ENCODE results near the gene NBL1. TPM values are rescaled to one million over a fixed set of nuclear protein-coding genes. Genes with fewer than 3 reads are reported as not detected.
"Not testable (repeated sequence)": the region's sequence is repeated elsewhere in the genome, so short reads cannot be mapped to it uniquely, and the experiment has no call there.

NBL1 gene
- total RNA-seq, 3 donors from 2014 or later = 20.7 to 27.6 (median 20.7) TPM

DNA sequence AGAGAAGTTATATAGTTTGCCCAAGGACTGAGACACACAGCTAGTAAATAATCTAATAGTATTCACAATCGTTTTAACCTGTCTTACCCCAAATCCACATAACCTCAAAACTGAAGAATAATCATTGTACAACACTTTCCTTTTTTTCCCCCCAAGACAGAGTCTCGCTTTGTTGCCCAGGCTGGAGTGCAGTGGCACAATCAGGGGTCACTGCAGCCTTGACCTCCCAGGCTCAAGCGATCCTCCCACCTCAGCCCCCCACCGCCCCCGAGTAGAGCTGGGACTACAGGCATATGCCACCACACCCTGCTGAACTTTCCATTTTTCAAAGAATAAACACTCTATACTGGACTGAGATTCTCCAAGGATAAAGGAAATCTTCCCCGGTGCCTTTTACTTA is 28.7 kb upstream of the NBL1 start:
- H3K9me3 Mint-ChIP-seq = no peaks in the 10 kb centered on the region
- peaks cover 14% of the 10 kb centered on the region for H3K4me1 Mint-ChIP-seq (ENCODE audit: low read depth)
- no peaks in the 10 kb centered on the region for H3K27me3 Mint-ChIP-seq (ENCODE audit: low read depth)
- H3K4me3 Mint-ChIP-seq = no peak overlapping the region
- no peak for ATAC-seq
- no peak for DNase-seq
- peaks cover 11% of the 10 kb centered on the region for H3K36me3 Mint-ChIP-seq (ENCODE audit: insufficient read depth)

DNA sequence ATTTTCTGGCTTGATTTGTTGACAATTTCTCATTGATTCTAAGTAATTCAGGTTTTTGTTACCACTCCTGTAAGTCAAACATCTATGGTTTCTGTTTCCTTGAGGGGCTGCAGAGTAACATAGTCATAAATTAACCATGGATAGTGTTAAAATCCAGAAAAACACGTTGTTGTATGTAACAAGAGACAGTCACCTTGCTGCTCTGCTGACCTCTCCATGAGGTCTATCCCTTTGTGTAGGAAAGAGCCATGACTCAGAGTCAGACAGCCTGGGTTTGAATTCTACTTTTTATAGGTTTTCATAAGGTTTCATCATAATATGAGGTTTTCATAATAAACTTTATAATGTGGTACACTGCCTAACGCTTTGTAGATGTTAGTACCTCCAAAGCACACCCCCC is 27.6 kb upstream of the NBL1 start:
- Mint-ChIP-seq H3K9me3 (no peaks in the 10 kb centered on the region), H3K4me3 (no peak overlapping the region), H3K27me3 (ENCODE audit: low read depth) (no peaks in the 10 kb centered on the region), H3K36me3 (ENCODE audit: insufficient read depth) (peaks cover 12% of the 10 kb centered on the region), H3K4me1 (ENCODE audit: low read depth) (peaks cover 14% of the 10 kb centered on the region)
- ATAC-seq (no peak), DNase-seq (no peak)

DNA sequence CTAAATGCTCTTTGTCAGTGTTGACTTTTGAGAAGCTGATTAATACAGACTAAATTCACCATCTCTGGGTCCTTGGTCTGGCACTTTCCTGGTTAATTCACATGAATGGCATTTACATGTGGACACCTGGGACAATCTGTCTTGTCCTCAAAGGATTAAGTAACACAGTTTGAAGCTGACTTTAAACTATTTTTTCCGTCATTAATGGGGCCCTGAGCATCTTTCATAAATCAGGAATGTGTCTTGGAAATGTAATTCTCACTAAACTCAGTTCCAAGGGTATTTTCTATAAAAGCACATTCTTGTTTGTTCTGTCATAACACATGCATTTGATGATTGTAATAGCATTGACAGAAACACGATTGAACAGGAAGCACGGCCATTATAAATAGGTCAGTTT is 26.7 kb upstream of the NBL1 start:
- peaks cover 18% of the 10 kb centered on the region for H3K36me3 Mint-ChIP-seq (ENCODE audit: insufficient read depth)
- DNase-seq (no peak), ATAC-seq (no peak)
- H3K4me1 Mint-ChIP-seq (ENCODE audit: low read depth) = peaks cover 17% of the 10 kb centered on the region
- H3K4me3 Mint-ChIP-seq = no peak overlapping the region
- no peaks in the 10 kb centered on the region for H3K27me3 Mint-ChIP-seq (ENCODE audit: low read depth)
- no peaks in the 10 kb centered on the region for H3K9me3 Mint-ChIP-seq

DNA sequence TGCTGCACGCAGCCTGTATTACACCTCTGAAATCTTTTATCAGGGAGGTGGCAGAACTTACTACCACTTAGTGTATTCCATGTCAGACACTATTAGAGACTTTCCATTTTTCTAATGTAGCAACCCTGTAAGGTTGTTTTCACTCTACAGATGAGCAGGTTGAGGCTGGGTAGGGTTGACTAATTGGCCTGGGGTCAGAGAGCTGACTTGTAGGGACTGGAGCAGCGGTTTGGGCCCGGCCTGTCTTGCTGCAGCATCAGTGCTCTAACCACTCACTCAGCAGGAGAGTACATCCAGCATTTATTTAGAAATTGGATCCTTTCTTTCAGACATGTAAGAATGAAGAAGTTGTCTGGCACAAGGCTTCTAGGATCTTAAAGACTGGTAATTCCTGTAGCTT is 25.7 kb upstream of the NBL1 start:
- peaks cover 21% of the 10 kb centered on the region for H3K36me3 Mint-ChIP-seq (ENCODE audit: insufficient read depth)
- H3K27me3 Mint-ChIP-seq (ENCODE audit: low read depth) = no peaks in the 10 kb centered on the region
- ATAC-seq (no peak), DNase-seq (no peak)
- H3K9me3 Mint-ChIP-seq = no peaks in the 10 kb centered on the region
- H3K4me3 Mint-ChIP-seq = no peak overlapping the region
- peaks cover 11% of the 10 kb centered on the region for H3K4me1 Mint-ChIP-seq (ENCODE audit: low read depth)

DNA sequence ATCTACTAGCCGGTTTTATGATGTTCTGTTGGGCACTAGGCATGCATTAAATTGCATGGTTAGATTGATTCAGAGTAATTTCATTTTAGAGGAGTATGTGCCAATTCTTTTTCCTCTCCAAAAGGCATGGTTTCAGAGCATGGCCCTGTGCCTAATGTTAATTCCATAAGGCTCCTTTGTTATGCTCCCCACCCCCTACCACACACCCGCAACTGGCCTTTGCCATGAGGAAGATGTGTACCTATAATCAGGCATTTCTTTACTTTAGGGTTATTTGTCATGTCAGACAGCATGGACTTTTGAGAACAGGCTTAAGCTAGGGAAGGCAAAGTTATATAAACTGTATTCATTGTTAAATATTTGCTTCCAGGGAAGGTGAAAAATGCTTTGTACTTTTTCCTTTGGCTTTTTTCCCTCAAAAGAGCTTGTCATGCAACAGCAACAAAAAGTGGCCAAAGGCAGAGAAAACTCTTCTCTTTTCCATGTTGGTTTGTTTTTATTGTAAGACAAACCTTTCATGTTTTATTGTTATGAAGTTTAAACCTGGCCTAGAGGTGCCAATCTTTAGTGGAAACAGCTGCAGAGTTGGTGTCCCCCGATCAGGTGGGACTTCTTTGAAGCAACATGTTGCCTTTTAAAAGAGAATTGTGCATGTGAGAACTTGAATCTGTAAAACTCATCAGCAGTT is 24.3 kb upstream of the NBL1 start:
- Mint-ChIP-seq H3K4me1 (ENCODE audit: low read depth) (peaks cover 8% of the 10 kb centered on the region), H3K9me3 (no peaks in the 10 kb centered on the region), H3K36me3 (ENCODE audit: insufficient read depth) (peaks cover 29% of the 10 kb centered on the region), H3K27me3 (ENCODE audit: low read depth) (no peaks in the 10 kb centered on the region), H3K4me3 (no peak overlapping the region)
- ATAC-seq = no peak
- no peak for DNase-seq

DNA sequence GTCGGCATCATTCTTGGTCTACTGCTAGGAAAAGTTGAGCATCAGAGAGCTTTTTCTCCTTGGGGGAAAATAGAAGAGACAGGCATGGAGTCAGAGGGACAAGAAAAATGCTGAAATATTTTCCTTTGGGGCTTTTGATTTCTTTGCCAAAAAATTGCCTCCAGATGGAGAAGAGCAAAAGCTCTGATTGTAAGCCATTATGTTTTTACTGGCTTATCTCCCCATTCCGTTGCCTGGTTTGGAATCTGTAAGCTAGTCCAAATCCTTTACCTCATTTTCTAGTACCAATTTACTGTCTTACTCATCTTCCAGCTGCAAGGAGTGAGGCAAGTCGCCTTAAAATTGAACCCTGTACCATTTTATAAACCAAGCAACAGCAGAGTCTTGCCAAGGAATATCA is 23.3 kb upstream of the NBL1 start:
- Mint-ChIP-seq H3K4me1 (ENCODE audit: low read depth) (peaks cover 8% of the 10 kb centered on the region), H3K27me3 (ENCODE audit: low read depth) (no peaks in the 10 kb centered on the region), H3K9me3 (no peaks in the 10 kb centered on the region), H3K36me3 (ENCODE audit: insufficient read depth) (peaks cover 26% of the 10 kb centered on the region), H3K4me3 (no peak overlapping the region)
- DNase-seq = no peak
- ATAC-seq = no peak

DNA sequence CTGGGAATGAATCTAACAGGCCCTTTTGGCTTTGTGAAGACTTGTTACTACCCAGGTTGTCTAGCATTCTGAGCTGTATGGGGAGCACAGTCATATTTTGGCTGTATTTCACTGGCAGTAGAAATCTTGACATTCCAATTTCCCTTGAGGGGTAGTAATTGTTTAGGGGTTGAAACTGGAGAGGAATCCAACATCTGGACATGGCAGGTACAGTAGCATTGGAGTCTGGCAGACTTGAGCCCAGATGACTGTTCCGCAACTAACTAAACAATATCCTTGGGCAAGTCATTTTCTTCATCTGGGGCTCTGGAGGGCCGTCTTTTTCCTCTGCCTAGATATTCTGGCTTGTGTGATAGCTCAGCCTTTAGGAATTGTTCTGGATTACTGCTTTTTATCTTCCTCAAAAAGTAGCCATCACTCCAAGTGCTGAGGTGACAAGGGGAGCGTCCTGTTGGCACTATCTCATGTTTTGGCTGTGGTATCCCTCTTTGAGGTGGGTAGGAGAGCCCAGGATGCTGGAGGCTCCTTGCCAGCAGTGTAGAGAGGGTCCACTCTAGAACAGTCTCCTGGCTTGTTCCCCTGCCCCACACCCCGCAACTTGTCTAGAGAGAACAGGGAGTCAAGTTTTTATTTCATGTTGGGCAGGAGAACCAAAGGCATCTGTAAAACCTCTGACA is 22.7 kb upstream of the NBL1 start:
- Mint-ChIP-seq H3K4me1 (ENCODE audit: low read depth) (peaks cover 8% of the 10 kb centered on the region), H3K4me3 (no peak overlapping the region), H3K9me3 (no peaks in the 10 kb centered on the region), H3K36me3 (ENCODE audit: insufficient read depth) (peaks cover 31% of the 10 kb centered on the region), H3K27me3 (ENCODE audit: low read depth) (no peaks in the 10 kb centered on the region)
- ATAC-seq = no peak
- no peak for DNase-seq

DNA sequence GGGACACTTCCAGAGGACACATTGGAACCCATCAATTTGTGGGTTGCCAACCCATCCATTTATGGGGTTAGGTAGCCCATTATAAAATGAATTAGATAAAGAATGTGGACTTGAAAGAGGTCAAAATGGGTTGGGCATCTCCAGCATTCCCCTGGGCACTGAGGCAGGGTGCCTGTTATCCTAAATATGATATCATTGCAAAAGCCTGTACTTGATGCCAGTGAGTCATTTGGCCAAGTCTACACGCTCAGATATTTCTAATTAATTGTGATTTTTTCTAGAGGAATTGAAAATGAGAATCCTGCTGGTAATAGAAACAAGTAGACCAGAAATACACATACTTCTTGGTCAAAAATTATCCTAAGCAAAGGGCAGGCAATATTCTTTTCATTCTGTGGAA is 21.9 kb upstream of the NBL1 start:
- Mint-ChIP-seq H3K9me3 (no peaks in the 10 kb centered on the region), H3K4me1 (ENCODE audit: low read depth) (peaks cover 8% of the 10 kb centered on the region), H3K4me3 (no peak overlapping the region), H3K36me3 (ENCODE audit: insufficient read depth) (peaks cover 33% of the 10 kb centered on the region), H3K27me3 (ENCODE audit: low read depth) (no peaks in the 10 kb centered on the region)
- DNase-seq = no peak
- ATAC-seq = no peak

DNA sequence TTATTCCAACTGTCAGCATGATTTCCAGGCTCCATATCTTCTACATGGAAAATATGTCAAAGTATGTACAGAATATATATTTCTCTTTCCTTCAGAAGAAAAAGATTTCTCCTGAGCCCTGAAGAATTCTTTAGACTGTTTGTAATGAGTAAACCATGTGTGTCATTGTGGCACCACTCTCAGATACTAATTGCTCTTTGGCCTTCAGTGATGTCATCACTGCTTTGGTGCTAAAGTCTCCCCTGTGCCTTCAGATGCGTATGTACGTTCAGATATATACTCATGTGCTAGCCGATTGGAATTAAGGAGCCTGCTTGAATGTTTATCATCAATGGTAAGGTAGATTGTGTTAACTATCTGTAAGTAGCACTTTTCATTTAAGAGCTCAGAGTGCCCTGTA is 20.6 kb upstream of the NBL1 start:
- ATAC-seq = no peak
- H3K36me3 Mint-ChIP-seq (ENCODE audit: insufficient read depth) = peaks cover 36% of the 10 kb centered on the region
- H3K4me3 Mint-ChIP-seq = no peak overlapping the region
- DNase-seq = no peak
- no peaks in the 10 kb centered on the region for H3K9me3 Mint-ChIP-seq
- peaks cover 8% of the 10 kb centered on the region for H3K4me1 Mint-ChIP-seq (ENCODE audit: low read depth)
- H3K27me3 Mint-ChIP-seq (ENCODE audit: low read depth) = no peaks in the 10 kb centered on the region

DNA sequence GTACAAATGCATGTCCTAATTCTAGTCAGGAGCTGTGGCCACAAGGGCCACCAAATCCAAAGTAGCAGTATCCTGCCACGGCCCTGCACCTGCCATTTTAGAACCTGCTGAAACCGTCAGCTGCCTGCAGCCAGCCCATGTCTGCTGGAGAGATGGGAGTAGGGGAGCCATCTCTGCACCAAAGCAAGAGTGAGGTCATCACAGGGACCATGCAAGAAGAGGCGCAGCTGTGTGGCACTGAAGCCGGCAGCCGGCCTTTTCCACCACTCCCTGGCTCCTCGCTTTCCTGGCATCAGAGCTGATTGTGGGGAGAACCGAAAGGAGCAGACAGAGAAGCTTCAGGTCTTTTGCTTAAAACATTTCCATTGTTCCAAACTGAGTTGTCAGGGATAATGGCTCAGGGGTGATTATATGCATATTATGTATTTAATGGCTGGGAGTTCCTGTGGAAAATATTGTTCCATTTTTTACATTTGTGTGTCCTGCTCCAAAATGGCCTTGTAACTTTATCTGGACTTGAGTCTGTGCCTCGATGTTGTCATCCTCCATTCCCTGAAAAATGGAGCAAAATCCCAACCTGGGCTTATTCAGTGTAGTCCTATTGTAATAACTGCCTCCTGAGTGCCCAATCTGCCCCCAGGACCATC is 18.7 kb upstream of the NBL1 start:
- H3K36me3 Mint-ChIP-seq (ENCODE audit: insufficient read depth) = peaks cover 38% of the 10 kb centered on the region
- DNase-seq = no peak

DNA sequence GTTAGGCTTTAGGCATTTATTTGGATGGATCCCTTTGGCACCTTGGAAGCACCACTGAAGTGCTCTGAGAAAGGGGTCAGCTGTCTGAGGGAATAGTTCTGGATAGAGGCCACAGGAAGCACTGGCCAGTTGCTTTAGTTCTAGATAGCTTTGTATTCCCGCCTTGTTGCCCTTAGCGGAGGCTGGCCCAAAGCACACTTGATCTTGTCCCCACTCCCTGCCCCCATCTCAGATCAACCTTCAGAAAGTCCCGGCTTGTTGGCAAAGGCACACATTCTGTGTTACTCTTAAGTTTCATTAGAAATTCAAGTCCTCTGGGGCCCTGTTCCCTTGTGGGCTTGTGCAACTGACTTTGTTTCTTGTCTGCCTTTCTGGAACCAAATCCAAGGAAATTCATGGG is 15.2 kb upstream of the NBL1 start:
- H3K4me1 Mint-ChIP-seq (ENCODE audit: low read depth) = no peaks in the 10 kb centered on the region
- ATAC-seq = no peak
- H3K36me3 Mint-ChIP-seq (ENCODE audit: insufficient read depth) = peaks cover 24% of the 10 kb centered on the region
- H3K9me3 Mint-ChIP-seq = no peaks in the 10 kb centered on the region
- H3K4me3 Mint-ChIP-seq = no peak overlapping the region
- no peaks in the 10 kb centered on the region for H3K27me3 Mint-ChIP-seq (ENCODE audit: low read depth)
- no peak for DNase-seq

More for the DNA sequence above, 18.7 kb upstream of the NBL1 start:
- Mint-ChIP-seq H3K4me1 (ENCODE audit: low read depth) (peaks cover 4% of the 10 kb centered on the region), H3K27me3 (ENCODE audit: low read depth) (no peaks in the 10 kb centered on the region), H3K4me3 (no peak overlapping the region), H3K9me3 (no peaks in the 10 kb centered on the region)
- no peak for ATAC-seq

DNA sequence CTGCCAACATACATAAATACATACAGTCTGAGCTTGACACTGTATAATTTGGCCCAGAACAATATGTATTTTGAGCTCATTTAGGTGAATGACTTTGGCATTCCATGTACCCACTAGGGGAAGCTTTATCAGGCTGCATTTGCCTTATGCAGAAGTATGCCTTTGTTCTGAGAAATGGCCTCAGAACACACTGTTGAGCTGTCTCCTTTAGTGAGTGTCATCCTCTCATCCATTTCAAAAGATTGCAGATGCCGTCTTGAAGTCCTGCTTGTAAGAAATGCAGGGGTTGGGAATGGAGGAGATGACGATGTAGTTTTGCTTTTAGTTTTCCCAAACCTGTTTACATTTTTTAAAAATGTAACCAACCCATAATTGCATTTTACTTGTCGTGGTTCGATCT is 14.8 kb upstream of the NBL1 start:
- ATAC-seq = no peak
- peaks cover 22% of the 10 kb centered on the region for H3K36me3 Mint-ChIP-seq (ENCODE audit: insufficient read depth)
- no peaks in the 10 kb centered on the region for H3K9me3 Mint-ChIP-seq
- DNase-seq = no peak
- H3K4me3 Mint-ChIP-seq = no peak overlapping the region
- H3K4me1 Mint-ChIP-seq (ENCODE audit: low read depth) = no peaks in the 10 kb centered on the region
- H3K27me3 Mint-ChIP-seq (ENCODE audit: low read depth) = no peaks in the 10 kb centered on the region

DNA sequence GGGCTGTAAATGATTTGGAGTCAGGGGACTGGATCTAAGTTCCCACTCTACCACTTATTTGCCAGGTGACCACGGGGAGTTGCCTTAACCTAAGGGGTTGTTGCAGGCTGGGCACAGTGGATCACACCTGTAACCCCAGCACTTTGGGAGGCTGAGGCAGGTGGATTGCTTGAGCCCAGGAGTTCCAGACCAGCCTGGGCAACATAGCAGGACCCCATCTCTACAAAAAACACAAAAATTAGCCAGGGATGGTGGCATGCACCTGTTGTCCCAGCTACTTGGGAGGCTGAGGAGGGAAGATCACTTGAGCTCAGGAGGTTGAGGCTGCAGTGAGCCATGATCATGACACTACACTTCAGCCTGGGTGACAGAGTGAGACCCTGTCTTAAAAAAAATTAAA is 13.9 kb upstream of the NBL1 start:
- not testable (repeated sequence) for H3K4me3 Mint-ChIP-seq; ATAC-seq; DNase-seq; H3K9me3 Mint-ChIP-seq; H3K27me3 Mint-ChIP-seq (ENCODE audit: low read depth); H3K4me1 Mint-ChIP-seq (ENCODE audit: low read depth)
- H3K36me3 Mint-ChIP-seq (ENCODE audit: insufficient read depth) = peaks cover 17% of the 10 kb centered on the region

DNA sequence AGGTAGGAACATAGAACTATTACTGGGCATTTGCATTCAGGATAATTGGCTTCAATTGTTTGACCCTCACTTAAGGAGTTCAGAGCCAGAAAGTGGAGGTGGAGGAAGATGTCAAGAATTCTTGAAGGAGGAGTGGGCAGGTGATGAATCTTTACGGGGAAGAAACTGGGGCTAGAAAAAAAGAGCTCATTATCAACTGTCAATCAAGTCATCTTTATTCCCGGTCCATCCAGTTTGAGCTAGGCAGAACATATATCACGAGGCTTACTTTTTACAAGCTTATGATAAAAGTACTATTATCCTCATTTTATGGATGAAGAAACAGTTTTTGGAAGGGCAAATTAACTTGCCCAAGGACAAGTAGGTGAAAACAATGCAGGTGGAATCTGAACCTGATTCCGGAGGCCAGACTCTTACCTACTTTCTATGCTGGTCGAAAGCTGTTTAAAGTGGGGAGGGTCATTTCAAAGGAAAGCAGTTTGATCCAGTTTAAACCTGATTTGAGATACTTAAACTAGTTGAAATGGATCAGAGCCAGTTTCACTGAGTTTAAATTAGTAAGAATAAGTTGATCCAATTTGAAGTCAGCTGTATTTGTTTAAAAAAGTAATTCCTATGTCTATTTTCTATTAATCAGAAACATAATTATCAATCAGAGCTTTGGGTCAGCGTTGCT is 13.3 kb upstream of the NBL1 start:
- no peak for DNase-seq
- H3K9me3 Mint-ChIP-seq = no peaks in the 10 kb centered on the region
- no peak for ATAC-seq

More for the DNA sequence above, 13.3 kb upstream of the NBL1 start:
- Mint-ChIP-seq H3K27me3 (ENCODE audit: low read depth) (no peaks in the 10 kb centered on the region), H3K36me3 (ENCODE audit: insufficient read depth) (peaks cover 14% of the 10 kb centered on the region), H3K4me1 (ENCODE audit: low read depth) (no peaks in the 10 kb centered on the region), H3K4me3 (no peak overlapping the region)
